SK-N-MC (cell line): ENCODE results near the gene ARHGEF7.

Experiments
- EZH2 ChIP-seq: fragments of 200-600 bp; sonication (generic); IDR thresholded peaks from one replicate; pipeline ENCODE4 v1.6.1; 2017; ENCODE audit warnings: antibody characterized with exemption
- FOXP2 ChIP-seq: optimal IDR thresholded peaks from 2 replicates; pipeline ENCODE3; 2011; ENCODE audit warnings: mild to moderate bottlenecking, moderate library complexity; ENCODE audit not compliant: insufficient read depth; ENCODE audit errors: extremely low read length, control extremely low read depth
- POLR2AphosphoS5 ChIP-seq: IDR thresholded peaks from 2 replicates; pipeline ENCODE4 v1.6.1; 2012; ENCODE audit warnings: mild to moderate bottlenecking, low read depth, low read length, borderline replicate concordance

DNA sequence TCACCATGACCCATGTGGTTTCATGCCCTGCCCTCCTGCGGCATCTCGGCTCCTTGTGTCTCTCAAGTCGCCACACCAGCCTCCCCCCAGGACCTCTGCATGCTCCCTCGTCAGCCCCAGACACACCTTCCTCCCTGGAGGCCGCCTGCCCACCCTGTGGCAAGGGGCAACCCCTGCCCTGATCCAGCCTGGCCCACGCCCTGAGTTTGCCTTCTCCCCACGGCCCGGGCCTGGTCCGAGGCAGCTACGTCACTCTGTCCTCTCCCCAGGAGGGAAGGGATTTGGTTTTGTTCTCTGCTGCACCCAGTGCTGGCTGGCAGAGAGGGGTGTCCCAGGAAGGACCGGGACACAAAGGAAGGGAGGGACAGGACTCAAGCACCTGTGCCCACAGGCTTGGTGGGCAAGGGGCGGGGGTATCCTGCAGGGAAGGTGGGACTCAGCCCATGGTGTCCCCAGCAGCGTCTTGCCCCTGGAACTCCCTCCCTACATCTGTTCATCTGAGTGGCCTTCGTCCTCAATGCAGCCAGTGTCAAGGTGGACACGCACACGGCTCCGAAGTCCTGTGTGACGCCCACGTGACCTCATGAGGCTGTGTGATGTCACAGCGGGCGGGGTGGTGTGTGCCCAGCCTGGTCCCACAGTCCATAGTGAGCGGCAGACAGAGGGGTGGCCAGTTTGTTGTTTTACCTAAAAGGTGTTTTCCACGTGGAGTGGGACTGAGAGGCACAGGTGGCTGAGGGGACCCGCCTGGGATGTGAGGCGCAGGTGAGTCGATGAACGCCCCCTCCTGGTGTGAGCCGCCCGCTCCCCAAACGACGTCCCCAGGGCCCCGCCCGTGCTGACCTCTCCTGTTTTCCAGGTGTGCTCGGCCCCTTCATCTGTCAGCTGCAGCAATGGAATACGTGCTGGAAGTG is 205.1 kb downstream of the ARHGEF7 start, which contains the start of gene TEX29:
- TF ChIP-seq POLR2AphosphoS5 (no peak), EZH2 (no peak), FOXP2 (no peak)
